GM18505 (cell line): ENCODE measurements around the gene CCDC107.

Experiments used
- ATAC-seq: cut with Tn5 transposase; IDR thresholded peaks from one replicate; pipeline ENCODE4 v1.9.1; 2021; ENCODE audit not compliant: unreplicated experiment
- POLR2A ChIP-seq: IDR thresholded peaks from 4 replicates; pipeline ENCODE4 v1.6.1; 2011; ENCODE audit warnings: borderline replicate concordance; ENCODE audit not compliant: insufficient read depth, insufficient read length; ENCODE audit errors: extremely low read depth

Gene CCDC107

DNA sequence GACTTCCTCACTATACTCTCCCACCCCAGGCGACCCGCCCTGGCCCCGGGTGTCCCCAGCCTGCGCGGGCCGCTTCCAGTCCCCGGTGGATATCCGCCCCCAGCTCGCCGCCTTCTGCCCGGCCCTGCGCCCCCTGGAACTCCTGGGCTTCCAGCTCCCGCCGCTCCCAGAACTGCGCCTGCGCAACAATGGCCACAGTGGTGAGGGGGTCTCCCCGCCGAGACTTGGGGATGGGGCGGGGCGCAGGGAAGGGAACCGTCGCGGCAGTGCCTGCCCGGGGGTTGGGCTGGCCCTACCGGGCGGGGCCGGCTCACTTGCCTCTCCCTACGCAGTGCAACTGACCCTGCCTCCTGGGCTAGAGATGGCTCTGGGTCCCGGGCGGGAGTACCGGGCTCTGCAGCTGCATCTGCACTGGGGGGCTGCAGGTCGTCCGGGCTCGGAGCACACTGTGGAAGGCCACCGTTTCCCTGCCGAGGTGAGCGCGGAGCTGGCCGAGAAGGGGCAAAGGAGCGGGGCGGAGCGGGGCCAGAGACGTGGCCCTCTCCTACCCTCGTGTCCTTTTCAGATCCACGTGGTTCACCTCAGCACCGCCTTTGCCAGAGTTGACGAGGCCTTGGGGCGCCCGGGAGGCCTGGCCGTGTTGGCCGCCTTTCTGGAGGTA lies 17.8 kb downstream of the CCDC107 start:
- TF ChIP-seq POLR2A, result no peak
- ATAC-seq, result no peak

DNA sequence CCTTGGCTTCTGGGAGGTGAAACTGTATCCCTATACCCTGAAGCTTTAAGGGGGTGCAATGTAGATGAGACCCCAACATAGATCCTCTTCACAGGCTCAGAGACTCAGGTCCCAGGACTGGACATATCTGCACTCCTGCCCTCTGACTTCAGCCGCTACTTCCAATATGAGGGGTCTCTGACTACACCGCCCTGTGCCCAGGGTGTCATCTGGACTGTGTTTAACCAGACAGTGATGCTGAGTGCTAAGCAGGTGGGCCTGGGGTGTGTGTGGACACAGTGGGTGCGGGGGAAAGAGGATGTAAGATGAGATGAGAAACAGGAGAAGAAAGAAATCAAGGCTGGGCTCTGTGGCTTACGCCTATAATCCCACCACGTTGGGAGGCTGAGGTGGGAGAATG lies 21.0 kb downstream of the CCDC107 start:
- no peak for TF ChIP-seq POLR2A
- no peak for ATAC-seq

DNA sequence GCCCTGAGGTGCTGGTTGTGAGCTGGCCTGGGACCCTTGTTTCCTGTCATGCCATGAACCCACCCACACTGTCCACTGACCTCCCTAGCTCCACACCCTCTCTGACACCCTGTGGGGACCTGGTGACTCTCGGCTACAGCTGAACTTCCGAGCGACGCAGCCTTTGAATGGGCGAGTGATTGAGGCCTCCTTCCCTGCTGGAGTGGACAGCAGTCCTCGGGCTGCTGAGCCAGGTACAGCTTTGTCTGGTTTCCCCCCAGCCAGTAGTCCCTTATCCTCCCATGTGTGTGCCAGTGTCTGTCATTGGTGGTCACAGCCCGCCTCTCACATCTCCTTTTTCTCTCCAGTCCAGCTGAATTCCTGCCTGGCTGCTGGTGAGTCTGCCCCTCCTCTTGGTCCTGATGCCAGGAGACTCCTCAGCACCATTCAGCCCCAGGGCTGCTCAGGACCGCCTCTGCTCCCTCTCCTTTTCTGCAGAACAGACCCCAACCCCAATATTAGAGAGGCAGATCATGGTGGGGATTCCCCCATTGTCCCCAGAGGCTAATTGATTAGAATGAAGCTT lies 21.8 kb downstream of the CCDC107 start:
- TF ChIP-seq POLR2A, result no peak
- ATAC-seq, result no peak

DNA sequence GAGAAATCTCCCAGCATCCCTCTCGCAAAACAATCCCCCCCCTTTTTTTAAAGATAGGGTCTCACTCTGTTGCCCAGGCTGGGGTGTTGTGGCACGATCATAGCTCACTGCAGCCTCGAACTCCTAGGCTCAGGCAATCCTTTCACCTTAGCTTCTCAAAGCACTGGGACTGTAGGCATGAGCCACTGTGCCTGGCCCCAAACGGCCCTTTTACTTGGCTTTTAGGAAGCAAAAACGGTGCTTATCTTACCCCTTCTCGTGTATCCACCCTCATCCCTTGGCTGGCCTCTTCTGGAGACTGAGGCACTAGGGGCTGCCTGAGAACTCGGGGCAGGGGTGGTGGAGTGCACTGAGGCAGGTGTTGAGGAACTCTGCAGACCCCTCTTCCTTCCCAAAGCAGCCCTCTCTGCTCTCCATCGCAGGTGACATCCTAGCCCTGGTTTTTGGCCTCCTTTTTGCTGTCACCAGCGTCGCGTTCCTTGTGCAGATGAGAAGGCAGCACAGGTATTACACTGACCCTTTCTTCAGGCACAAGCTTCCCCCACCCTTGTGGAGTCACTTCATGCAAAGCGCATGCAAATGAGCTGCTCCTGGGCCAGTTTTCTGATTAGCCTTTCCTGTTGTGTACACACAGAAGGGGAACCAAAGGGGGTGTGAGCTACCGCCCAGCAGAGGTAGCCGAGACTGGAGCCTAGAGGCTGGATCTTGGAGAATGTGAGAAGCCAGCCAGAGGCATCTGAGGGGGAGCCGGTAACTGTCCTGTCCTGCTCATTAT lies 22.4 kb downstream of the CCDC107 start:
- no peak for ATAC-seq
- TF ChIP-seq POLR2A, result no peak

DNA sequence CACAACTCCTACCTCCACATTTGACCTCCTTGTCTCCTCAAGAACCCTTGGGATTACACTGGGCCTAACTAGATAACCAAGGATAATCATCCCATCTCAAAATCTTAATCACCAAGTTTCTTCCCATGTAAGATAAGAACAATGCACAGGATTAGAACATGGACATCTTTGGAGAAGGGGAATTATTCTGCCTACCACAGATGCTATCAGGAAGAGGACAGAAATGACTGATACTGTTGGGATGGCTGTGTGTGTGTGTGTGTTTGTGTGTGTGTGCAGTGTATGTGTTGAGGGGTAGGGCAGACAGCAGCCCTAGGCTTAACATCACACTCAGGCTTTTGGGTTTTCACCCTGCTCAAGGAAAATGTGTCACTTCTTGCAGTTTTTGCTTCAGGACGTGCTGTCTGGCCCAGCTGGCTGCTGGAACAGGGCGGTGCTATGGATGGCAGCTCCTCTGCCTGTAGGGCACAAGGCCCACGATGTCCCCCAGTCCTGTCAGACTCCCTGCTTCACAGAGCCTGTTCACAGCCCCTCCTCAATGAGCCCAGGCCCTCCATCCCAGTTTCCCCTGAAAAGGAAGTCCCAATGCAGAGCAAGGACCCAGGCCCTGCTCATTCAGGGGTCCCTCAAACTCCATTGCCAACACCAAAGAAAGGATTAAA lies 23.4 kb downstream of the CCDC107 start:
- no peak for TF ChIP-seq POLR2A
- ATAC-seq, result no peak

DNA sequence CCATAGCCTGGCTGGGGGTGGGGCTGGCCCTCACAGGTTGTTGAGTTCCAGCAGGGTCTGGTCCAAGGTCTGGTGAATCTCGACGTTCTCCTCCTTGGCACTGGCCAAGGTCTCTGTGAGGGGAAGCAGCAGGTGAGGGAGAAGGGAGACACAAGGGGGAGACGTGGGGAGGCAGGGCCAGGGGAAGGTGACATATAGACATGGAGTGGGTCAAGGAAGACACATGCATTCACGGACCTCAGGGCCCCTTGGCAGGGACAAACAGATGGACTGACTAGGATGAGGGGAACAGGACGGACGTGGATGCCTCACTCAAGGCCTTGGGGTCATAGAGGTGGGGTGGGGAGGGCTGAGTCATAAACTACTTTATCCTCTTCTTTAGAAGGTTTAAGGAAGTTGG lies 24.0 kb downstream of the CCDC107 start:
- TF ChIP-seq POLR2A, result no peak
- ATAC-seq, result no peak

DNA sequence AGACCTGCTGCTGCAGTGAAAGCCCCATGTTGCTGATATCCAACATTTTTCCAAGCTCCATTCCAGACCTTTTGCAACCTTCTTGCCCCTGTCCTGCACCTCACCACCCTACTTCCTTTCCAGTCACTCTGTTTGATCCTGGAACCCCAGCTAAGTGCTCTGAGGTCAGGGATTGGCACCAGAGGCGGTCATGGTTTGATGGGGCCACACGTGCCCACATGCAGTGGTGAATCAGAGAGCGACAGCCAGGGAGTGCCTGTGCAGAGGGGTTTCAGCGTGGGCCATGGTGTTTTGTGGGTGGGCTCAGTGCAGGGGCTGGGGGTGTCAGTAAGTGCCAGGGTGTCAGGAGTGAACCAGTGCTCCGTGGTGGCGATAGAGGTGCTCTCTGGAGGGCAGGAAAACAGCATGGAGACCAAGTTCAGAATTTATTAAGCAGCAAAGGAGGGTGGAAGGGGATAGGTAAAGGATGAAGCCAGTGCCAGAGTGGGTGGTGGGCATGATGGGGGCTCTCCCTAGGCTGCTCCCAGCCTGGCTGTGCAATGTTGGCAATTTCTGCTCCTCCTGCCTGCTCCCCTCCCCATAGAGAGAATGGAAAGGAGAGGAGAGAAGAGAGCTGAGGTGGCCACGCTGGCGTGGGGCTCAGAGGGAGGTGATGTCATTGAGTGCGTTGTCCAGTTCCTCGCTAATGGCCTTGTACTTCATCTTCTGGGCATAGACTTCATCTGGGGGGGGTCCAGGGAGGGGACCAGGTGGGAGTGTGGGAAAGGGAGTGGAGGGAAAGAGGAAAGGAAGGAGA lies 24.6 kb downstream of the CCDC107 start:
- no peak for ATAC-seq
- no peak for TF ChIP-seq POLR2A

DNA sequence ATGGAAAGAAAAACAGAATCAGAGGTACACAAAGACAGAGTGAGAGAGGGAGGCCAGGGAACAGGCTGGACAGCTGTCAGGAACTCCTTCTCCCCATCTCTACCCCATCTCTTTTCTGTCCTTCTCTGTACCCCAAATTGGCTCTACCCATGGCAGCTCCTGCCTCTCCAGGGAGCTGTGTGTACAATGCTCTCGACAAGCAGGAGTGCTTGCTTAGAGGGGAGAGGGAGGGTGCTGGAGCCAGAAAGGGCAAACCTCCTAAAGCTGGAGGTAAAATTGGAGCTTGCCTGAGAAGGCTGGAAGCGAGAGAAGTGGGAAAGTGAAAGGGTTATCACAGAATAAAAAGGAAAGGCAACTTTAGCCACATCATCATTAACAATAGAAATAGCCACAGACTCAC lies 25.2 kb downstream of the CCDC107 start:
- ATAC-seq, result no peak
- no peak for TF ChIP-seq POLR2A

DNA sequence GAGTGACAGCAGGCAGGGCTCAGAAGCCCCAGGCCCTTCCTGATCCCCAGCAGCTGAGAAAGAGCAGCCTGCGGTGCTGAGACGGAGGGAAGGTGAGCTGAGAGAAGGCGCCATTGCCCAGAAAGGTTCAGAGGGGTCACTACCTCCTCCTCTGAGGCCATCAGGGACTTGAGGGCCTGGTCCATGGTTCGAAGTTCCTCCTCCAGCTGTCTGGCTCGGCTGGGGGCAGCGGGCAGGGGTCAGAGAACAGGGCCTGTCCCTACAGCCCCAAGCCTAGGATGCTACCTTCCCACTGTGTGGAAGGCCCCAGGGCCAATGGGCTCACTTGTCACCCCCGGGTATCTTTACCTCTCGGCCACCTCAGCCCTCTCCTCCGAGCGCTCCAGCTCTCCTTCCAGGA lies 26.8 kb downstream of the CCDC107 start:
- no peak for ATAC-seq
- TF ChIP-seq POLR2A, result no peak

DNA sequence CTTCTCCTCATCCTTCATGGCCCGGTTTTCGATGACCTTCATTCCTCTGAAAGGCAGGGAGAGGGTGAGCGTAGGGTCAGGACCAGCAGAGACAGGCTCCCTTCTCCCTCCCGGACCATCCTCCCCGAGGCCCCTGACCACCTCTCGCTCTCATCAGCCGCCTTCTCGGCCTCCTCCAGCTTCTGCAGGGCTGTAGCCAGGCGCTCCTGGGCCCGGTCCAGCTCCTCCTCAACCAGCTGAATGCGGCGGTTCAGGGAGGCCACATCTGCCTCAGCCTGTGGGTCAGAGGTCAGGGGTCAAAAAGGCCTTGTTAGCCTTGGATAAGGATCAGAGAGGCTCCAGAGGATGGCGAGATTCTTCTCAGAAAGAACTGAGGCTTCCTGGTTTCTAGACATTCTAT lies 27.4 kb downstream of the CCDC107 start:
- no peak for ATAC-seq
- no peak for TF ChIP-seq POLR2A

DNA sequence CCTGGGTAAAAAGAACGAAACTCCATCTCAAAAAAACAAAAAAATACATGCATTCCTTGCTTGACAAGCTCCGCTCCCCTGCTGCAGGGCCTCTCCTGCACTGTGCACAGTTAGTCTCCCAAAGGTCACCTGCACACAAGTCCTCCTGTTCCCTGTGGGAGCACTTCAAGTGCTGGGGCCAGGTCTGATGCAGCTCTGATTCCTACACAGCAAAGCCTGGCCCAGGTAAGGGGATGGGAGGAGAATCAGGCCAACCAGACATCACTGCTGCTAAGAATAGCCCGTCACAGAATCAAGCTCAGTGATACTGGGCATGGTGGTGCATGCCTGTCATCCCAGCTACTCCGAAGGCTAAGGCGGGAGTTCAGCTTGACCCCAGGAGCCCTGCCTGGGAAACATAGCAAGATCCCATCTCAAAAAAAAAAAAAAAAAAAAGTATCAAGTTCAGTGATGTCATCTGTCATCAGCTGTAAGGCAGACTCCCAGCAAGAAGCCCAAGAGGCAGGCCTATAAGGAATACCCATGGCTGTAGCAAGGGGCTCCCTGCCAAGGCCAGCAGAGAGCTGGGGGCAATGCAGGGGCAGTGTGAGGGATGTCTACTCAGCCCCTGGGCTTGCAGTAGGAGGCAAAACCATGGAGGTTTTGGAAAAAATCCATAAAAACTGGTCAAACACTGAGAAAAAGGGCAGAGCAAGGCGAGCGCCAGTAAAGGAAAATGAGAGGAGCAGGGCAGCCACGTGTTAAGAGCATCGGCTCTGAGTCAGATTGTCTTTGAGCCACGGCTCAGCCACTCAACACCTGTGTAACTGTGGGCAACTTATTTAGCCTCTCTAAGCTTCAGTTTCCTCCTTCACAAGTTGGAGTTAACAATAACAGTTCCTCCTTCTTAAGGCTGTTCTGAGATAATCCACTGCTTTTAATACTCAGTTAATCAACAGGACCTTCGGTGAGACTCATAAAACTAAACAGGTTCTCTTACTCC lies 28.4 kb downstream of the CCDC107 start:
- no peak for TF ChIP-seq POLR2A
- ATAC-seq, result no peak

DNA sequence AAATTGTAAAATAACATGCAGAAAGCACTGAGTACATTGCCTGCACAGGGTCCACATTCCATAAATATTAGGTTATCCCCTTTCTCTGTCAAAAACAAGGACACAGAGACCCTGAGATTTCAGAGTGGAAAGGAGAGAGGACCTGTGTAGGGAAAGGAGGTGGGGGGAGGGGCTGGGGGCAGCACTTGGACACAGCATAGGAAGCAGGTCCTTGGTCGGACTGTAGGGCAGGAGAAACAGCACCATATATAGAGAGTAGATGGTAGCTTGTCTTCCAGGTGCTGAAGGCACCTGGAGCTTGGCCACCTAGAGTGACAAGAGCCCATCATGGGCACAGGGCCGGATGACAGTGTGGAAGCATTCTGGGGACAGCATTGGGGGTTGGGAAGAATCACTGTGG lies 29.2 kb downstream of the CCDC107 start:
- no peak for ATAC-seq
- TF ChIP-seq POLR2A, result no peak
